GM23248 (cell line): ENCODE measurements around the gene GNA15.

Experiments
- EZH2 ChIP-seq: fragments of 200-600 bp; sonication (generic); IDR thresholded peaks from 2 replicates; pipeline ENCODE4 v1.6.1; 2018; ENCODE audit warnings: antibody characterized with exemption, mild to moderate bottlenecking; ENCODE audit not compliant: insufficient read depth, poor library complexity, severe bottlenecking
- EZH2phosphoT487 ChIP-seq: fragments of 200-600 bp; sonication (generic); IDR thresholded peaks from 2 replicates; pipeline ENCODE4 v1.6.1; 2018; ENCODE audit warnings: antibody characterized with exemption, moderate library complexity, mild to moderate bottlenecking, low read depth; ENCODE audit not compliant: insufficient read depth

DNA sequence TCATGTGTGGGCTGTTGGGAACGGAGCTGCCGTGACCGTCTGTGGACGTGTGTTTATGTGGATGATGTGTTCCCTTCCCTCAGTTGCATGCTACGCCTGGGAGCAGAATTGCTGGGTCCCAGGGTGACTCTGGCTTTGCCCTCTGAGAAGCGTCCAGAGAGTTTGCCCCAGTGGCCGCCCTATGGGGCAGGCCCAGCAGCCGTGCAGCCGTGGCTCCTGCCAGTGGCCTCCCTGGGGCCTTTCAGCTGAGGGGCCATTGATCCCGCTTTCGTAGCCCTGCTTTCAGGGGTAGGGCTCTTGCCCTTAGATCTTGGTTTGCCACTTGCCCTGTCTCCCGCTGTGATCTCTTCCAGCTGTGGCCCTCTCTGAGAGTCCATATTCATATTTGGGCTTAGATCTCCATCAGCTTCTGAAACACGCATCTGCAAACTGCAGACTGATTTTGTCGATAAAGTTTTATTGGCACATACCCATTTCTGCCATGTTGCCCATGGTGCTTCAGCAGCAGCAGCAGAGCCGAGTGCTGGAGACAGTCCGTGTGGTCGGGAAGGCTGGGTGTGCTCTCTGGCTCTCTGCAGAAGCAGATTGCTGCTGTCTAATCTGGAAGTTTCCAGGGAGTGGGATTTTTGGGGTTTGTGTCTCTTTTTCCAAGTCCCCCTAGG, 24.1 kb upstream of the GNA15 start:
- TF ChIP-seq EZH2phosphoT487 (no peak), EZH2 (no peak)
